GM12878 (cell line): Measurements from ENCODE around the gene C1QTNF1. TPM values are rescaled to one million over a fixed set of nuclear protein-coding genes. Genes with fewer than 3 reads are reported as not detected.

Experiments
- ATAC-seq: fragments of 200-7000 bp; cut with Tn5 transposase; 3 replicates; pipeline ENCODE4 v1.9.1; 2020; ENCODE audit warnings: mild to moderate bottlenecking, moderate library complexity
- BruUV-seq: library from RNA; stranded (reverse); fragments of 400-500 nt; replicated peaks from 2 replicates; lab custom pipeline; 2021; lab: Mats Ljungman, UMichigan
- CTCF ChIA-PET: fragments of 300-600 bp; sonication (Branson Sonifier 250); formaldehyde crosslinking; extraction: SDS; loops from one replicate; lab custom pipeline; 2021; ENCODE audit warnings: inconsistent platforms; lab: Yijun Ruan, JAX
- POLR2A ChIA-PET: fragments of 350-600 bp; formaldehyde crosslinking; extraction: SDS; loops from one replicate; lab custom pipeline; 2021; ENCODE audit warnings: inconsistent platforms; lab: Charles Lee
- RAD21 ChIA-PET: fragments of 300-600 bp; sonication (Branson Sonifier 250); formaldehyde crosslinking; loops from one replicate; lab custom pipeline; 2023; ENCODE audit warnings: antibody characterized with exemption; ENCODE audit not compliant: unreplicated experiment; lab: Charles Lee
- SMC1A ChIA-PET: fragments of 300-600 bp; sonication (Branson Sonifier 250); formaldehyde crosslinking; loops from one replicate; lab custom pipeline; 2023; ENCODE audit not compliant: unreplicated experiment, uncharacterized antibody; lab: Charles Lee
- DNase-seq: peaks from one replicate; pipeline ENCODE4 v3.0.0-alpha.2; 2011; ENCODE audit warnings: low read depth, low spot score
- FAIRE-seq: peaks from 3 replicates; lab custom pipeline; 2011; peaks lifted over from hg19 to GRCh38; lab: Jason Lieb, UNC
- H2AFZ ChIP-seq: 2 replicates; pipeline ENCODE4 v1.6.0; 2011; ENCODE audit warnings: low read depth, low read length, control low read depth; ENCODE audit not compliant: control insufficient read depth
- H3K27ac ChIP-seq: 2 replicates; pipeline ENCODE4 v1.5.1; 2011; ENCODE audit warnings: control low read depth; ENCODE audit not compliant: control insufficient read depth, insufficient read depth
- H3K27me3 ChIP-seq, 2 experiments: replicated peaks in 1 of 2; 2 replicates each; pipeline versions ENCODE4 v1.6.0 to v1.6.1; 2011; ENCODE audit warnings: low read length in 1 of 2; ENCODE audit not compliant: control insufficient read depth in 2 of 2, insufficient read depth in 2 of 2
- H3K36me3 ChIP-seq, 2 experiments: 2 replicates each; pipeline ENCODE4 v1.5.1; 2011; ENCODE audit warnings: low read length in 1 of 2; ENCODE audit not compliant: control insufficient read depth in 2 of 2, insufficient read depth in 2 of 2
- H3K4me1 ChIP-seq: 2 replicates; pipeline ENCODE4 v1.6.1; 2011; ENCODE audit warnings: mild to moderate bottlenecking, low read length, moderate library complexity, mixed read lengths; ENCODE audit not compliant: control insufficient read depth, insufficient read depth
- H3K4me2 ChIP-seq: 2 replicates; pipeline ENCODE4 v1.6.0; 2011; ENCODE audit warnings: control low read depth; ENCODE audit not compliant: control insufficient read depth, insufficient read depth
- H3K4me3 ChIP-seq: fragments of 200-600 bp; sonication (generic); 2 replicates; pipeline ENCODE4 v1.5.1; 2016
- H3K79me2 ChIP-seq: 2 replicates; pipeline ENCODE4 v1.6.0; 2011; ENCODE audit warnings: low read length; ENCODE audit not compliant: control insufficient read depth, insufficient read depth
- H3K9ac ChIP-seq: 2 replicates; pipeline ENCODE4 v1.8.0; 2011; ENCODE audit warnings: low read length, control low read depth, mixed read lengths; ENCODE audit not compliant: control insufficient read depth, insufficient read depth
- H3K9me3 ChIP-seq: replicated peaks from 3 replicates; pipeline ENCODE4 v1.5.1; 2011; ENCODE audit warnings: mild to moderate bottlenecking, low read length; ENCODE audit not compliant: control insufficient read depth, insufficient read depth
- H4K20me1 ChIP-seq: 2 replicates; pipeline ENCODE4 v1.6.0; 2011; ENCODE audit not compliant: control insufficient read depth, insufficient read depth
- HDAC6 ChIP-seq: fragments of 200-600 bp; sonication (generic); IDR thresholded peaks from one replicate; pipeline ENCODE4 v1.8.0; 2017; ENCODE audit warnings: antibody characterized with exemption; ENCODE audit not compliant: unreplicated experiment
- HSF1 ChIP-seq: fragments of 150-350 bp; IDR thresholded peaks from 2 replicates; pipeline ENCODE4 v1.6.1; 2014; ENCODE audit warnings: mild to moderate bottlenecking, low read depth, low read length
- MYB ChIP-seq: fragments of 150-350 bp; IDR thresholded peaks from 2 replicates; pipeline ENCODE4 v1.6.1; 2014; ENCODE audit warnings: mild to moderate bottlenecking, low read depth, low read length, borderline replicate concordance
- NFYB ChIP-seq: IDR thresholded peaks from 2 replicates; pipeline ENCODE4 v1.6.1; 2011; ENCODE audit warnings: low read depth, mild to moderate bottlenecking, low read length, improper control_type of control experiment, moderate library complexity; ENCODE audit not compliant: insufficient read depth
- NR2C1 ChIP-seq: fragments of 450-650 bp; IDR thresholded peaks from 2 replicates; pipeline ENCODE4 v1.6.1; 2017; ENCODE audit warnings: antibody characterized with exemption, mild to moderate bottlenecking, moderate library complexity
- NRF1 ChIP-seq: conservative IDR thresholded peaks from 2 replicates; pipeline ENCODE4 v1.6.1; 2011; ENCODE audit warnings: mild to moderate bottlenecking, low read depth, low read length, improper control_type of control experiment
- STAT1 ChIP-seq: fragments of 450-650 bp; conservative IDR thresholded peaks from 2 replicates; pipeline ENCODE4 v1.6.1; 2014; ENCODE audit warnings: antibody characterized with exemption, mild to moderate bottlenecking
- STAT3 ChIP-seq: IDR thresholded peaks from 2 replicates; pipeline ENCODE4 v1.6.1; 2011; ENCODE audit warnings: low read depth, low read length, improper control_type of control experiment
- WGBS: methylation state at CpG from one replicate; pipeline ENCODE4 v1.1.6; 2016; ENCODE audit warnings: low lambda C conversion rate; ENCODE audit not compliant: insufficient replicate concordance, insufficient coverage; ENCODE audit errors: missing lambda C conversion rate; 5-methylcytosine and 5-hydroxymethylcytosine counted together
- in situ Hi-C: fragments of 300-500 bp; cut with MboI; formaldehyde crosslinking; loops from 9 replicates; pipeline ENCODE4 v1.14.3; 2018; ENCODE audit warnings: mixed read lengths
- intact Hi-C: fragments of 100-400 bp; cut with micrococcal nuclease; formaldehyde crosslinking; loops from one replicate; pipeline ENCODE4 v1.14.2; 2022; ENCODE audit not compliant: unreplicated experiment
- polyA plus RNA-seq, 11 experiments: library from polyadenylated mRNA; depleted of rRNA in 4 of 11; unstranded in 6 of 11; stranded (reverse) in 5 of 11; fragments of >200 nt; fragmentation: Nextera tagmentation in 4 of 11; fragmentation: Illumina TruSeq in 1 of 11; extraction: Ambion mirVana in 4 of 11; extraction: Trizol in 1 of 11; gene quantifications; 1 replicate in 1 of 11; 2 replicates in 10 of 11; pipeline versions ENCODE4 v1.2.1 to v1.2.3, GENCODE V29; 2011 to 2016; ENCODE audit warnings: inconsistent platforms in 2 of 11, missing spikeins in 2 of 11, low read depth in 1 of 11
- total RNA-seq, 4 experiments: library from RNA; depleted of rRNA in 3 of 4; stranded (reverse); fragments of >200 nt in 3 of 4; fragmentation: Illumina TruSeq in 1 of 4; extraction: Trizol in 1 of 4; gene quantifications; 2 replicates each; pipeline versions ENCODE4 v1.2.1 to v1.2.3, GENCODE V29; 2013 to 2021
- TF ChIP-seq, protein P1 (sequence below): fragments of 450-650 bp; formaldehyde crosslinking; IDR thresholded peaks from 2 replicates; pipeline ENCODE4 v1.4.0; 2020; ENCODE audit warnings: mild to moderate bottlenecking, moderate library complexity

C1QTNF1 gene
- total and polyA plus RNA-seq, 10 of the 15 experiments (the other 5 are each of a cell fraction or from before 2014, with no cell fraction given) = 0.05 to 1.1 (median 0.15) TPM; not detected in 4

- no peak for TF ChIP-seq HDAC6
Measured at GRCh38 chr17:78980624-78980972, 43.4 kb upstream of the C1QTNF1 start (continued).

- CTCF ChIA-PET = interaction anchor here (2.5 kb wide), 1 partner anchor 10 kb away, joined by 10 read pairs; no protein-coding TSS in a partner anchor
- Histone ChIP-seq H3K27ac (no peak overlapping the region), H3K9ac (no peak overlapping the region), H4K20me1 (no peaks in the 10 kb centered on the region), H3K4me2 (no peak overlapping the region), H3K4me3 (no peak overlapping the region), H2AFZ (no peak overlapping the region), H3K79me2 (no peaks in the 10 kb centered on the region), H3K27me3 (no peaks in the 10 kb centered on the region), H3K36me3 (no peaks in the 10 kb centered on the region), H3K4me1 (peaks cover 5% of the 10 kb centered on the region; the same call in 1 of the 2 replicates), H3K9me3 (no peaks in the 10 kb centered on the region)
- TF ChIP-seq MYB (no peak), NR2C1 (no peak), HSF1 (no peak), NRF1 (no peak), STAT3 (no peak), STAT1 (no peak), NFYB (no peak)
- TF ChIP-seq, protein P1, sequence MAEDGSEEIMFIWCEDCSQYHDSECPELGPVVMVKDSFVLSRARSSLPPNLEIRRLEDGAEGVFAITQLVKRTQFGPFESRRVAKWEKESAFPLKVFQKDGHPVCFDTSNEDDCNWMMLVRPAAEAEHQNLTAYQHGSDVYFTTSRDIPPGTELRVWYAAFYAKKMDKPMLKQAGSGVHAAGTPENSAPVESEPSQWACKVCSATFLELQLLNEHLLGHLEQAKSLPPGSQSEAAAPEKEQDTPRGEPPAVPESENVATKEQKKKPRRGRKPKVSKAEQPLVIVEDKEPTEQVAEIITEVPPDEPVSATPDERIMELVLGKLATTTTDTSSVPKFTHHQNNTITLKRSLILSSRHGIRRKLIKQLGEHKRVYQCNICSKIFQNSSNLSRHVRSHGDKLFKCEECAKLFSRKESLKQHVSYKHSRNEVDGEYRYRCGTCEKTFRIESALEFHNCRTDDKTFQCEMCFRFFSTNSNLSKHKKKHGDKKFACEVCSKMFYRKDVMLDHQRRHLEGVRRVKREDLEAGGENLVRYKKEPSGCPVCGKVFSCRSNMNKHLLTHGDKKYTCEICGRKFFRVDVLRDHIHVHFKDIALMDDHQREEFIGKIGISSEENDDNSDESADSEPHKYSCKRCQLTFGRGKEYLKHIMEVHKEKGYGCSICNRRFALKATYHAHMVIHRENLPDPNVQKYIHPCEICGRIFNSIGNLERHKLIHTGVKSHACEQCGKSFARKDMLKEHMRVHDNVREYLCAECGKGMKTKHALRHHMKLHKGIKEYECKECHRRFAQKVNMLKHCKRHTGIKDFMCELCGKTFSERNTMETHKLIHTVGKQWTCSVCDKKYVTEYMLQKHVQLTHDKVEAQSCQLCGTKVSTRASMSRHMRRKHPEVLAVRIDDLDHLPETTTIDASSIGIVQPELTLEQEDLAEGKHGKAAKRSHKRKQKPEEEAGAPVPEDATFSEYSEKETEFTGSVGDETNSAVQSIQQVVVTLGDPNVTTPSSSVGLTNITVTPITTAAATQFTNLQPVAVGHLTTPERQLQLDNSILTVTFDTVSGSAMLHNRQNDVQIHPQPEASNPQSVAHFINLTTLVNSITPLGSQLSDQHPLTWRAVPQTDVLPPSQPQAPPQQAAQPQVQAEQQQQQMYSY (CRISPR knock-in tag) = no peak
- SMC1A ChIA-PET = no interaction called here
- RAD21 ChIA-PET = no interaction called here
- 45% methylated on average over 16 of the region's 16 CpGs for WGBS
- POLR2A ChIA-PET = no interaction called here
- ATAC-seq = no peak
- BruUV-seq = no TSS peak
- FAIRE-seq = no peak
- no peak for DNase-seq
- in situ Hi-C loops = no loop called here
- intact Hi-C loops = no loop called here
Measured at GRCh38 chr17:78981010-78981888, 42.7 kb upstream of the C1QTNF1 start.
